ENCODE measurements around the gene MIDN.

Gene MIDN

GRCh38 chr19:1294688-1295087 is 46.3 kb downstream of the MIDN start:
- Histone ChIP-seq H3K4me2 (ENCODE audit: low read length) (no peak overlapping the region), H3K27me3 (ENCODE audit: insufficient read depth, low read length) (no peaks in the 10 kb centered on the region), H3K36me3 (ENCODE audit: insufficient read depth, low read length) (no peaks in the 10 kb centered on the region), H2AFZ (ENCODE audit: low read length) (no peak overlapping the region), H4K20me1 (ENCODE audit: insufficient read depth, low read length) (no peaks in the 10 kb centered on the region), H3K9me2 (ENCODE audit: low read depth, low read length) (no peaks in the 10 kb centered on the region), H3F3A (ENCODE audit: insufficient read depth, low read length) (no peaks in the 10 kb centered on the region), H3K79me2 (ENCODE audit: insufficient read depth, low read length) (no peaks in the 10 kb centered on the region), H3K27ac (ENCODE audit: low read depth, low read length, poor library complexity, severe bottlenecking) (no peak overlapping the region), H3K4me1 (ENCODE audit: insufficient read depth, low read length, severe bottlenecking) (peaks cover 3% of the 10 kb centered on the region), H3K9me3 (ENCODE audit: low read length) (no peaks in the 10 kb centered on the region), H3K4me3 (ENCODE audit: low read depth, low read length, poor library complexity, severe bottlenecking) (no peak overlapping the region), H3K9ac (ENCODE audit: low read length) (no peak overlapping the region)
- no peak for TF ChIP-seq CTCF (IDR thresholded peaks at IDR 0.05; ENCODE audit: low read length)
- no peak for TF ChIP-seq EZH2 (IDR thresholded peaks at IDR 0.05; ENCODE audit: borderline replicate concordance, low read length)

GRCh38 chr19:1295169-1296012 is 47.0 kb downstream of the MIDN start:
- TF ChIP-seq EZH2 (IDR thresholded peaks at IDR 0.05; ENCODE audit: borderline replicate concordance, low read length), result no peak
- TF ChIP-seq CTCF (IDR thresholded peaks at IDR 0.05; ENCODE audit: low read length), result no peak
- H2AFZ ChIP-seq (ENCODE audit: low read length), result no peak overlapping the region
- no peak overlapping the region for H3K9ac ChIP-seq (ENCODE audit: low read length)
- no peaks in the 10 kb centered on the region for H3K9me3 ChIP-seq (ENCODE audit: low read length)
- no peak overlapping the region for H3K4me3 ChIP-seq (ENCODE audit: low read depth, low read length, poor library complexity, severe bottlenecking)
- H3K27me3 ChIP-seq (ENCODE audit: insufficient read depth, low read length), result no peaks in the 10 kb centered on the region
- no peaks in the 10 kb centered on the region for H3F3A ChIP-seq (ENCODE audit: insufficient read depth, low read length)
- H3K27ac ChIP-seq (ENCODE audit: low read depth, low read length, poor library complexity, severe bottlenecking), result no peak overlapping the region
- no peaks in the 10 kb centered on the region for H3K36me3 ChIP-seq (ENCODE audit: insufficient read depth, low read length)
- no peaks in the 10 kb centered on the region for H4K20me1 ChIP-seq (ENCODE audit: insufficient read depth, low read length)
- H3K4me2 ChIP-seq (ENCODE audit: low read length), result no peak overlapping the region
- no peaks in the 10 kb centered on the region for H3K9me2 ChIP-seq (ENCODE audit: low read depth, low read length)
- H3K79me2 ChIP-seq (ENCODE audit: insufficient read depth, low read length), result no peaks in the 10 kb centered on the region
- peaks cover 3% of the 10 kb centered on the region for H3K4me1 ChIP-seq (ENCODE audit: insufficient read depth, low read length, severe bottlenecking)

- Histone ChIP-seq H2AFZ (ENCODE audit: low read length) (no peak overlapping the region), H3K27ac (ENCODE audit: low read depth, low read length, poor library complexity, severe bottlenecking) (no peak overlapping the region), H3K27me3 (ENCODE audit: insufficient read depth, low read length) (no peaks in the 10 kb centered on the region), H3K4me1 (ENCODE audit: insufficient read depth, low read length, severe bottlenecking) (peaks cover 3% of the 10 kb centered on the region), H3K4me2 (ENCODE audit: low read length) (no peak overlapping the region), H3K9me2 (ENCODE audit: low read depth, low read length) (no peaks in the 10 kb centered on the region), H3K9ac (ENCODE audit: low read length) (no peak overlapping the region), H3K4me3 (ENCODE audit: low read depth, low read length, poor library complexity, severe bottlenecking) (no peak overlapping the region), H3K9me3 (ENCODE audit: low read length) (no peaks in the 10 kb centered on the region), H3F3A (ENCODE audit: insufficient read depth, low read length) (no peaks in the 10 kb centered on the region), H4K20me1 (ENCODE audit: insufficient read depth, low read length) (no peaks in the 10 kb centered on the region), H3K79me2 (ENCODE audit: insufficient read depth, low read length) (no peaks in the 10 kb centered on the region), H3K36me3 (ENCODE audit: insufficient read depth, low read length) (no peaks in the 10 kb centered on the region)
- TF ChIP-seq CTCF (IDR thresholded peaks at IDR 0.05; ENCODE audit: low read length), result no peak
- no peak for TF ChIP-seq EZH2 (IDR thresholded peaks at IDR 0.05; ENCODE audit: borderline replicate concordance, low read length)
Measured at GRCh38 chr19:1296078-1296477, 47.7 kb downstream of the MIDN start.
